Neural progenitor cell (in vitro differentiated cells): ENCODE measurements around the gene CRACR2A. TPM values are rescaled to one million over a fixed set of nuclear protein-coding genes. Genes with fewer than 3 reads are reported as not detected.

Experiments used
- DNase-seq: peaks from one replicate; pipeline ENCODE4 v3.0.0-alpha.2; 2016; ENCODE audit warnings: low spot score
- H2AFZ ChIP-seq: fragments of 200-600 bp; sonication (generic); replicated peaks from 2 replicates; pipeline ENCODE4 v1.6.1; 2016; ENCODE audit warnings: antibody characterized with exemption
- H3F3A ChIP-seq: fragments of 200-600 bp; sonication (generic); 2 replicates; pipeline ENCODE4 v1.6.1; 2016; ENCODE audit warnings: antibody characterized with exemption, low read depth
- H3K27ac ChIP-seq: fragments of 200-600 bp; sonication (generic); 2 replicates; pipeline ENCODE4 v1.5.1; 2016; ENCODE audit warnings: mild to moderate bottlenecking
- H3K27me3 ChIP-seq: fragments of 200-600 bp; sonication (generic); 2 replicates; pipeline ENCODE4 v1.6.1; 2016; ENCODE audit warnings: mild to moderate bottlenecking, moderate library complexity
- H3K36me3 ChIP-seq: fragments of 200-600 bp; sonication (generic); 2 replicates; pipeline ENCODE4 v1.5.1; 2016
- H3K4me1 ChIP-seq: fragments of 200-600 bp; sonication (generic); 2 replicates; pipeline ENCODE4 v1.6.1; 2016; ENCODE audit warnings: mixed run types
- H3K4me2 ChIP-seq: fragments of 200-600 bp; sonication (generic); 2 replicates; pipeline ENCODE4 v1.6.1; 2016
- H3K4me3 ChIP-seq: fragments of 200-600 bp; sonication (generic); 2 replicates; pipeline ENCODE4 v1.5.1; 2016
- H3K79me2 ChIP-seq: fragments of 200-600 bp; sonication (generic); 2 replicates; pipeline ENCODE4 v1.6.1; 2016; ENCODE audit warnings: low read depth
- H3K9ac ChIP-seq: fragments of 200-600 bp; sonication (generic); 2 replicates; pipeline ENCODE4 v1.6.1; 2016
- H3K9me3 ChIP-seq: fragments of 200-600 bp; sonication (generic); 2 replicates; pipeline ENCODE4 v1.5.1; 2016; ENCODE audit warnings: low read depth
- H4K20me1 ChIP-seq: fragments of 200-600 bp; sonication (generic); 2 replicates; pipeline ENCODE4 v1.6.1; 2016; ENCODE audit warnings: low read depth
- H3K27ac Mint-ChIP-seq: 3 replicates; pipeline ENCODE4 v1.8.0; 2021; ENCODE audit warnings: mixed read lengths
- H3K27me3 Mint-ChIP-seq: 2 replicates; pipeline ENCODE4 v1.8.0; 2022; ENCODE audit warnings: low read depth, mild to moderate bottlenecking, inconsistent platforms, moderate library complexity, mixed read lengths; ENCODE audit not compliant: insufficient read depth
- H3K36me3 Mint-ChIP-seq: 3 replicates; pipeline ENCODE4 v1.8.0; 2021; ENCODE audit warnings: mixed read lengths
- H3K4me1 Mint-ChIP-seq: 3 replicates; pipeline ENCODE4 v1.8.0; 2021; ENCODE audit warnings: mixed read lengths
- H3K4me3 Mint-ChIP-seq: 3 replicates; pipeline ENCODE4 v1.8.0; 2021; ENCODE audit warnings: mild to moderate bottlenecking, moderate library complexity, mixed read lengths
- H3K9me3 Mint-ChIP-seq: 3 replicates; pipeline ENCODE4 v1.8.0; 2020; ENCODE audit warnings: mixed read lengths
- EZH2 ChIP-seq: fragments of 200-600 bp; sonication (generic); IDR thresholded peaks from 2 replicates; pipeline ENCODE4 v1.6.1; 2017; ENCODE audit warnings: antibody characterized with exemption, mild to moderate bottlenecking, moderate library complexity
- EZH2phosphoT487 ChIP-seq: fragments of 200-600 bp; sonication (generic); IDR thresholded peaks from 2 replicates; pipeline ENCODE4 v1.6.1; 2017; ENCODE audit warnings: antibody characterized with exemption
- total RNA-seq: library from RNA; depleted of rRNA; stranded (reverse); fragments of >200 nt; gene quantifications from 2 replicates; pipeline ENCODE4 v1.2.3, GENCODE V29; 2015; ENCODE audit warnings: low replicate concordance
- TF ChIP-seq, protein P1 (sequence below): fragments of 200-600 bp; sonication (generic); IDR thresholded peaks from 2 replicates; pipeline ENCODE4 v1.5.1; 2017; ENCODE audit warnings: antibody characterized with exemption, mild to moderate bottlenecking

Gene CRACR2A
- total RNA-seq, 1 donor from 2014 or later: 0.06 TPM

DNA sequence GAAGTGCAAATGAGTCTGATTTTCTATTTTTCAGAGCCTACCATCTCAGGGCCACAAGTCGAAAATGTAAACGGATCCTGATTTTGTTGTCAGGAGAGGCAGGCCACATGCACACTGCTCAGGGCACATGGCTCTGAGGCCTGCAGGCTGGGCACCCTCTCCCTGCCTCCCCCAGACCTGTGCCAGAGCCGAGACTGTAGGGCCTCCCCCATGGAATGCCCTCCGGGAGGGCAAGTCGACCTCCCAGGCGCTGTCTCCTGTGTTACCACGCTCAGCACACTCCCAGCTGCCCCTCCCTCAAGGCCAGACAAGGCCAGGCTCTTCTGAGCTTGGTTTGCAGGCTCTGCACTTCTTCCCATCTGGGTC, 121.7 kb downstream of the CRACR2A start:
- Histone ChIP-seq H3K4me1 (peaks cover 13% of the 10 kb centered on the region), H3K4me2 (no peak overlapping the region), H4K20me1 (no peaks in the 10 kb centered on the region), H3K27ac (no peak overlapping the region), H2AFZ (no peak overlapping the region), H3F3A (no peaks in the 10 kb centered on the region), H3K9ac (no peak overlapping the region), H3K79me2 (no peaks in the 10 kb centered on the region), H3K27me3 (no peaks in the 10 kb centered on the region), H3K4me3 (no peak overlapping the region), H3K36me3 (no peaks in the 10 kb centered on the region), H3K9me3 (no peaks in the 10 kb centered on the region)
- Mint-ChIP-seq H3K27me3 (peaks cover 6% of the 10 kb centered on the region), H3K4me1 (peaks cover 13% of the 10 kb centered on the region), H3K36me3 (no peaks in the 10 kb centered on the region), H3K4me3 (no peak overlapping the region), H3K27ac (no peak overlapping the region), H3K9me3 (no peaks in the 10 kb centered on the region)
- no peak for DNase-seq
- TF ChIP-seq EZH2phosphoT487: no peak
- TF ChIP-seq, protein P1, sequence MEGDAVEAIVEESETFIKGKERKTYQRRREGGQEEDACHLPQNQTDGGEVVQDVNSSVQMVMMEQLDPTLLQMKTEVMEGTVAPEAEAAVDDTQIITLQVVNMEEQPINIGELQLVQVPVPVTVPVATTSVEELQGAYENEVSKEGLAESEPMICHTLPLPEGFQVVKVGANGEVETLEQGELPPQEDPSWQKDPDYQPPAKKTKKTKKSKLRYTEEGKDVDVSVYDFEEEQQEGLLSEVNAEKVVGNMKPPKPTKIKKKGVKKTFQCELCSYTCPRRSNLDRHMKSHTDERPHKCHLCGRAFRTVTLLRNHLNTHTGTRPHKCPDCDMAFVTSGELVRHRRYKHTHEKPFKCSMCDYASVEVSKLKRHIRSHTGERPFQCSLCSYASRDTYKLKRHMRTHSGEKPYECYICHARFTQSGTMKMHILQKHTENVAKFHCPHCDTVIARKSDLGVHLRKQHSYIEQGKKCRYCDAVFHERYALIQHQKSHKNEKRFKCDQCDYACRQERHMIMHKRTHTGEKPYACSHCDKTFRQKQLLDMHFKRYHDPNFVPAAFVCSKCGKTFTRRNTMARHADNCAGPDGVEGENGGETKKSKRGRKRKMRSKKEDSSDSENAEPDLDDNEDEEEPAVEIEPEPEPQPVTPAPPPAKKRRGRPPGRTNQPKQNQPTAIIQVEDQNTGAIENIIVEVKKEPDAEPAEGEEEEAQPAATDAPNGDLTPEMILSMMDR: no peak
- TF ChIP-seq EZH2: no peak

DNA sequence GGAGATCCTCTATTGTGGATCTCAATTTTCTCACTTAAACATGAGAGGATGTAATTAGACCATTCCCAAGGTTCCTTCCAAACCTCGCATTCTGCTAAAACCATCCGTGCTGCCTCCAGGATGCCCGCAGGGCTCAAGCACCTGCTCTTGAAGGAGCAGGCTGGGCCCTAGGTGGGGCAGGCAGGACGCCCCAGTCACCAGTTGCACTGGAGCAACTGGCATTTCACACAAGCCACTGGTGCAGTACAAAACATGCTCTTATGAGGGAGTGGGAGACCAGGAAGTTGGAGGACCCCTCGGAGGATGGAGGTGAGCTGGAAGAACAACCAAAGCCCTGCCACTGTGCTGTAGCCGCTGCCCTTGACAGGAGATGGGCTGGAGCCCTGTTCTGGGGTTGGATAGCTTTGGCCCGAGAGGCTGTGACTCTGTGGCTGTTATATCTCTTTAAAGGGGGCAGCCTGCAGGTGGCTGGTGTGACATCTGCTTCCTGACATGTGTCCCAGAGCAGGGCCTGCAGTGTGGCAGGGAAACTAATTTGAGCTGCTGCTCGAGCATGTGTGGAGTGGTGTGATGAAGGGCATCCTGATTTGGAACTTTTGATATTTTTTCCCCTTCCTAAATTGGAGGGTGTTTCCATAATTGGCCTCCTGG, 122.2 kb downstream of the CRACR2A start:
- H3K27ac ChIP-seq: no peak overlapping the region
- no peaks in the 10 kb centered on the region for H3K27me3 ChIP-seq
- Mint-ChIP-seq H3K27me3 (peaks cover 6% of the 10 kb centered on the region), H3K9me3 (no peaks in the 10 kb centered on the region), H3K27ac (no peak overlapping the region), H3K4me1 (peaks cover 13% of the 10 kb centered on the region), H3K36me3 (no peaks in the 10 kb centered on the region), H3K4me3 (no peak overlapping the region)
- no peak overlapping the region for H3K4me3 ChIP-seq
- H3K79me2 ChIP-seq: no peaks in the 10 kb centered on the region
- no peaks in the 10 kb centered on the region for H3F3A ChIP-seq
- no peaks in the 10 kb centered on the region for H3K9me3 ChIP-seq
- H2AFZ ChIP-seq: no peak overlapping the region
- no peak overlapping the region for H3K4me2 ChIP-seq
- peaks cover 13% of the 10 kb centered on the region for H3K4me1 ChIP-seq
- H3K9ac ChIP-seq: no peak overlapping the region
- TF ChIP-seq, protein P1: no peak
- TF ChIP-seq EZH2: no peak
- DNase-seq: no peak
- H4K20me1 ChIP-seq: no peaks in the 10 kb centered on the region
- no peaks in the 10 kb centered on the region for H3K36me3 ChIP-seq

DNA sequence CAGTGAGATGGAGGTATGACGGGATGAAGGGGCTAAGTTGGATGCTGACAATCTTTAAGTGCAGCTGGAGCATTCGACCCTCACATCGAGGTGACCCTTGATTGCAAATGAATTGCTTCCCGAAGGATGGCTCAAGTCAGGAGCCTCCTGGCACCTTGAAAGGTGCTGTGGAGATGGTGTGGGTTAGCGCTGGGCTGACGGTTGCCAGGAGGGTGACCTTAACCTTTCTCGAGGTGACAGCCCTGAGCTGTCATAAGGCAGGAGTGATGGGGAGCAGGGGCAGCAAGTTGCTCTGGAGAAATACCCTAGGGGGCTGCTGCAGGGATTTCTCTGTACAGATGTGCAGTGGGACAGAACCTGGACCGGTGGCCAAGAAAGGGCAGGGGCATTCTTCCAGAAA, 122.8 kb downstream of the CRACR2A start:
- TF ChIP-seq EZH2phosphoT487: no peak
- TF ChIP-seq EZH2: no peak
- TF ChIP-seq, protein P1: no peak
- no peak overlapping the region for H3K27ac ChIP-seq
- no peaks in the 10 kb centered on the region for H3K27me3 ChIP-seq
- H3K36me3 ChIP-seq: no peaks in the 10 kb centered on the region
- no peak overlapping the region for H3K9ac ChIP-seq
- no peak overlapping the region for H3K4me2 ChIP-seq
- H3K4me3 Mint-ChIP-seq: no peak overlapping the region
- no peak overlapping the region for H3K4me3 ChIP-seq
- no peak overlapping the region for H2AFZ ChIP-seq
- H3K4me1 ChIP-seq: peaks cover 13% of the 10 kb centered on the region
- H3F3A ChIP-seq: no peaks in the 10 kb centered on the region
- H3K27me3 Mint-ChIP-seq: peaks cover 7% of the 10 kb centered on the region
- H3K79me2 ChIP-seq: no peaks in the 10 kb centered on the region
- H4K20me1 ChIP-seq: no peaks in the 10 kb centered on the region
- DNase-seq: no peak
- H3K9me3 ChIP-seq: no peaks in the 10 kb centered on the region
- no peaks in the 10 kb centered on the region for H3K9me3 Mint-ChIP-seq
- H3K4me1 Mint-ChIP-seq: peaks cover 13% of the 10 kb centered on the region
- peak overlapping the region; percentile 77 for H3K27ac Mint-ChIP-seq
- H3K36me3 Mint-ChIP-seq: no peaks in the 10 kb centered on the region
